Gastroesophageal sphincter (tissue), 3 donors: ENCODE measurements around the gene SLC38A5.

Experiments used
- EP300 ChIP-seq: sonication (generic); formaldehyde crosslinking; IDR thresholded peaks from one replicate; pipeline ENCODE4 v1.6.1; 2017; ENCODE audit warnings: antibody characterized with exemption, mild to moderate bottlenecking
- TF ChIP-seq, protein P1 (sequence below), 4 experiments: fragments of 200-600 bp in 2 of 4; fragments of 450-650 bp in 2 of 4; sonication (generic) in 1 of 4; IDR thresholded peaks; one replicate each; pipeline ENCODE4 v1.5.1; 2017 to 2019; ENCODE audit warnings: antibody characterized with exemption in 4 of 4, mild to moderate bottlenecking in 2 of 4, moderate library complexity in 2 of 4

DNA sequence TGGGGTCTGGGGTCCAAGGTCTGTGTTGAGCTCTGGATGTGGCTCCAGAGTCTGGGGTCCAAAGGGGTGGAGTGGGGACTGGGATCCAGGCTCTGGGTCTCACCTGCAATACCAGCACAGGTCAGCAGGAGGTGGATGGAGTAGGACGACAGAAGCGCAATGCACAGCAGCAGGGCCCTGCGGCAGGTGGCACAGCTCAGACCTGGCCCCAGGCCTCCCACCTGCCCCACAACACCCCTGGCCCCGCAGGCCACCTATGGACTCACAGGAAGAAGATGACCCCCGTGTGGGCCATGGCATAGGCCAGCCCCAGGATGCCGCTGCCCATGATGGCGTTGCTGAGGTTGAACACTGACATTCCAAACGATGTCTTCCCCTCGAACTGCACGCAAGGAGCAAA, 3.4 kb downstream of the SLC38A5 start:
- TF ChIP-seq EP300, result no peak
- TF ChIP-seq, protein P1, sequence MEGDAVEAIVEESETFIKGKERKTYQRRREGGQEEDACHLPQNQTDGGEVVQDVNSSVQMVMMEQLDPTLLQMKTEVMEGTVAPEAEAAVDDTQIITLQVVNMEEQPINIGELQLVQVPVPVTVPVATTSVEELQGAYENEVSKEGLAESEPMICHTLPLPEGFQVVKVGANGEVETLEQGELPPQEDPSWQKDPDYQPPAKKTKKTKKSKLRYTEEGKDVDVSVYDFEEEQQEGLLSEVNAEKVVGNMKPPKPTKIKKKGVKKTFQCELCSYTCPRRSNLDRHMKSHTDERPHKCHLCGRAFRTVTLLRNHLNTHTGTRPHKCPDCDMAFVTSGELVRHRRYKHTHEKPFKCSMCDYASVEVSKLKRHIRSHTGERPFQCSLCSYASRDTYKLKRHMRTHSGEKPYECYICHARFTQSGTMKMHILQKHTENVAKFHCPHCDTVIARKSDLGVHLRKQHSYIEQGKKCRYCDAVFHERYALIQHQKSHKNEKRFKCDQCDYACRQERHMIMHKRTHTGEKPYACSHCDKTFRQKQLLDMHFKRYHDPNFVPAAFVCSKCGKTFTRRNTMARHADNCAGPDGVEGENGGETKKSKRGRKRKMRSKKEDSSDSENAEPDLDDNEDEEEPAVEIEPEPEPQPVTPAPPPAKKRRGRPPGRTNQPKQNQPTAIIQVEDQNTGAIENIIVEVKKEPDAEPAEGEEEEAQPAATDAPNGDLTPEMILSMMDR (IDR thresholded peaks at IDR 0.05), result no peak
